H1 (cell line): ENCODE results near the gene PLCB2. TPM values are rescaled to one million over a fixed set of nuclear protein-coding genes. Genes with fewer than 3 reads are reported as not detected.

ENCODE experiments used
- polyA plus RNA-seq, 7 experiments: library from polyadenylated mRNA; depleted of rRNA in 3 of 7; stranded (reverse) in 5 of 7; unstranded in 2 of 7; fragments of >200 nt in 5 of 7; fragments of 200-250 nt in 2 of 7; gene quantifications; 1 replicate in 5 of 7; 2 replicates in 1 of 7; 4 replicates in 1 of 7; pipeline versions ENCODE4 v1.2.1 to v1.2.3, GENCODE V29; 2011 to 2013; ENCODE audit warnings: missing spikeins in 2 of 7, mixed read lengths in 2 of 7
- total RNA-seq: library from RNA; stranded (reverse); fragmentation: NEBNext Ultra II Directional; extraction: Animal tissue kit (Norgen Biotek cat#: 25700); gene quantifications from 2 replicates; pipeline ENCODE4 v1.2.1, GENCODE V29; 2021

The PLCB2 gene
- total and polyA plus RNA-seq, 2 of the 8 experiments (the other 6 are each of a cell fraction or from before 2014, with no cell fraction given), result 7.2 to 8.4 TPM

Other genes with a start within 250 kb of the PLCB2 start
- gene BMF, start 199.1 kb downstream of the PLCB2 start, total RNA-seq, result 24.2 and 30.9 TPM in 2 replicates
- 21.2 and 29.0 TPM in 2 replicates for gene BMF, start 199.1 kb downstream of the PLCB2 start, polyA plus RNA-seq (2011; rRNA removed)
- 144 and 153 TPM in 2 replicates for gene BUB1B, start 146.9 kb downstream of the PLCB2 start, total RNA-seq
- gene BUB1B, start 146.9 kb downstream of the PLCB2 start, polyA plus RNA-seq (2011; rRNA removed), result 31.7 and 48.9 TPM in 2 replicates
- gene PAK6, start 68.9 kb downstream of the PLCB2 start, total RNA-seq, result 9.0 and 9.4 TPM in 2 replicates
- gene PAK6, start 68.9 kb downstream of the PLCB2 start, polyA plus RNA-seq (2011; rRNA removed), result 6.9 and 12.5 TPM in 2 replicates
- gene ANKRD63, start 24.9 kb downstream of the PLCB2 start, total RNA-seq, result 0.26 TPM in 1 of 2 replicates, not detected in the other
- 0.16 and 0.18 TPM in 2 replicates for gene ANKRD63, start 24.9 kb downstream of the PLCB2 start, polyA plus RNA-seq (2011; rRNA removed)
- gene INAFM2, start 15.8 kb upstream of the PLCB2 start, total RNA-seq, result 35.1 and 38.2 TPM in 2 replicates
- 9.6 and 15.3 TPM in 2 replicates for gene INAFM2, start 15.8 kb upstream of the PLCB2 start, polyA plus RNA-seq (2011; rRNA removed)
- gene CCDC9B, start 33.0 kb upstream of the PLCB2 start, total RNA-seq, result 0.33 and 0.78 TPM in 2 replicates
- 0.45 and 0.63 TPM in 2 replicates for gene CCDC9B, start 33.0 kb upstream of the PLCB2 start, polyA plus RNA-seq (2011; rRNA removed)
- not detected in 2 replicates for gene PHGR1, start 43.1 kb upstream of the PLCB2 start, total RNA-seq
- gene PHGR1, start 43.1 kb upstream of the PLCB2 start, polyA plus RNA-seq (2011; rRNA removed), result not detected in 2 replicates
- gene DISP2, start 50.3 kb upstream of the PLCB2 start, total RNA-seq, result 1.2 and 3.4 TPM in 2 replicates
- 0.45 and 0.72 TPM in 2 replicates for gene DISP2, start 50.3 kb upstream of the PLCB2 start, polyA plus RNA-seq (2011; rRNA removed)
- 67.4 and 79.4 TPM in 2 replicates for gene KNSTRN, start 74.8 kb upstream of the PLCB2 start, total RNA-seq
- gene KNSTRN, start 74.8 kb upstream of the PLCB2 start, polyA plus RNA-seq (2011; rRNA removed), result 18.6 and 25.1 TPM in 2 replicates
- gene IVD, start 97.9 kb upstream of the PLCB2 start, total RNA-seq, result 78.8 and 80.0 TPM in 2 replicates
- gene IVD, start 97.9 kb upstream of the PLCB2 start, polyA plus RNA-seq (2011; rRNA removed), result 55.2 and 63.7 TPM in 2 replicates
- gene BAHD1, start 133.0 kb upstream of the PLCB2 start, total RNA-seq, result 38.9 and 40.0 TPM in 2 replicates
- 15.0 and 23.4 TPM in 2 replicates for gene BAHD1, start 133.0 kb upstream of the PLCB2 start, polyA plus RNA-seq (2011; rRNA removed)
- gene CHST14, start 163.0 kb upstream of the PLCB2 start, total RNA-seq, result 17.7 and 20.3 TPM in 2 replicates
- 13.4 and 15.2 TPM in 2 replicates for gene CHST14, start 163.0 kb upstream of the PLCB2 start, polyA plus RNA-seq (2011; rRNA removed)